AG10803 (cell line): ENCODE results near the gene CILP.

Source experiments
- DNase-seq: peaks from one replicate; pipeline ENCODE4 v3.0.0; 2010; ENCODE audit warnings: low read depth
- H3K4me3 ChIP-seq: 2 replicates; pipeline ENCODE4 v1.5.1; 2011; ENCODE audit warnings: mild to moderate bottlenecking, low read length, control low read depth
- TF ChIP-seq, protein P1 (sequence below): conservative IDR thresholded peaks from 2 replicates; pipeline ENCODE4 v1.5.1; 2011; ENCODE audit warnings: mild to moderate bottlenecking, low read length, control low read depth, inconsistent platforms

The CILP gene

GRCh38 chr15:65212097-65212496, 824 bp upstream of the CILP start:
- DNase-seq = no peak
- TF ChIP-seq, protein P1, sequence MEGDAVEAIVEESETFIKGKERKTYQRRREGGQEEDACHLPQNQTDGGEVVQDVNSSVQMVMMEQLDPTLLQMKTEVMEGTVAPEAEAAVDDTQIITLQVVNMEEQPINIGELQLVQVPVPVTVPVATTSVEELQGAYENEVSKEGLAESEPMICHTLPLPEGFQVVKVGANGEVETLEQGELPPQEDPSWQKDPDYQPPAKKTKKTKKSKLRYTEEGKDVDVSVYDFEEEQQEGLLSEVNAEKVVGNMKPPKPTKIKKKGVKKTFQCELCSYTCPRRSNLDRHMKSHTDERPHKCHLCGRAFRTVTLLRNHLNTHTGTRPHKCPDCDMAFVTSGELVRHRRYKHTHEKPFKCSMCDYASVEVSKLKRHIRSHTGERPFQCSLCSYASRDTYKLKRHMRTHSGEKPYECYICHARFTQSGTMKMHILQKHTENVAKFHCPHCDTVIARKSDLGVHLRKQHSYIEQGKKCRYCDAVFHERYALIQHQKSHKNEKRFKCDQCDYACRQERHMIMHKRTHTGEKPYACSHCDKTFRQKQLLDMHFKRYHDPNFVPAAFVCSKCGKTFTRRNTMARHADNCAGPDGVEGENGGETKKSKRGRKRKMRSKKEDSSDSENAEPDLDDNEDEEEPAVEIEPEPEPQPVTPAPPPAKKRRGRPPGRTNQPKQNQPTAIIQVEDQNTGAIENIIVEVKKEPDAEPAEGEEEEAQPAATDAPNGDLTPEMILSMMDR = peak; percentile 22; the same call in 1 of the 2 replicates

DNA sequence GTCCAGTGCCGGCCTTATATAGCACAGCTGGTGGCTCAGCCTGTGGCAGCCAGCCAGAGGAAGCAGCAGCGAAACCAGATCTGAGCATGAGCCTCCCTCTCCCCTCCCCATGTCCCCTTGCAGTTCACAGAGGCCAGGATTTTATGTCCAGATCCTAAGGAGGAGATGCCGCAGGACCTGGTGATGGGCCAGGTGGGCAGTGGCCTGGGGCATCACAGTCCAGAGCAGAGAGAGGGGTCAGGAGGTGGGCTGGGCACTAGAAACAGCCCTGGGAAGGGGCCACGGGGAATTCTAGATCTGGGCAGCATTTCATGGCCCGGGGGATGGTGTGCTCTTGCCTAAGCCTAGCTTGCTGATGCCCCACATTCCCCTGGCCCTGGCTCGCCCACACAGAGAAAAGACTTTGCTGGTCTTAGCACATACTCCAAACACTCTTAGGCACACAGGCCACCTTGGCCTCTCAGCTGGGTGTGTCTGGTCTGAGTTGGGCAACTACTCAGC, 259 bp upstream of the CILP start:
- TF ChIP-seq, protein P1 = no peak
- peak; percentile 22 for DNase-seq
- no peak overlapping the region for H3K4me3 ChIP-seq

More at GRCh38 chr15:65212097-65212496, 824 bp upstream of the CILP start:
- no peak overlapping the region for H3K4me3 ChIP-seq

DNA sequence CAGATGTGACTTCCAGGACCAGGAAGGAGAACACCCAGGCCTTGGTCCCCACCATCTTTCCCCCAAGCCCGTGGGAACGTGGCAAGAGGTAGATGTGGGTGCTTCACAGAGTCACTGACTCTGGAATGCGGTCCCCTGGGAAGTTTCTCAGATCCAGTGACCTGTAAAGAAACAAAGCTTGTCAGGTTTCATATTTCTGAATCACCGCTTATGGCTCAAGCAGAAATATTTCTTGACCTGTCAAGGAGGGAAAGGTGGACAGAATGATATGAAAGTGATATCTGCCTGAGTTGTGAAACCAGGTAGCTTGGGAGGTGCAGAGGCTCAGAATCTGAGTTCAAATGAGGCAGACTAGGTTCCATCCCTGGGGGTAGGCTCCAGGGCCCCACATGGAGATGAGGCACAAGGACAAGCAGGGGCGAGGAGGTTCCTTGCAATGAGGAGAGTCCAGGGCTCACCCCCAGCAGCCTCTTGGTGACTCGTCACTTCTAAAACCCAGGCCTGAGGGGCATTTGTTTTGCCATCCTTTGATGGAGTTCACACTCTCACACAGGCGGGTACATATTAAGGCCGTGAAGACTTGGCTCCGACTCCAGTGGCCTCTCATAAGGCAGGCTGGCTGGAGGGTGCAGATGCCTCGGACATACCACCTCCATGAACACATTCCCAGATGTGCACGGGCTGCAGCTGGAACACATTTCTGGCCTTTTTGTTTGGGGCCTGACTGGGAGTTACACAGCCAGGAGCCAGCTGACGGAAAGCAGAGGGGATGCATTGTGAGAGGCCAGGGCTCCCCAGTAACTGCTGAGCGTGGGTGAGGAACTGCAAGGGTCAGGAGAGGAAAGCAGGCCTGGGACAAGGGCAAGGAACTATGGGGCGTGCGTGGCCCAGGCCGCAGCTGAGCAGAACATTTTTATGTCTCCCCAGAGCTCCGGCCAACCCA, 1.3 kb downstream of the CILP start:
- no peak overlapping the region for H3K4me3 ChIP-seq
- TF ChIP-seq, protein P1 = no peak
- DNase-seq = peak; percentile 45

GRCh38 chr15:65208647-65209046, 2.6 kb downstream of the CILP start:
- TF ChIP-seq, protein P1 = no peak
- no peak for DNase-seq
- no peak overlapping the region for H3K4me3 ChIP-seq

DNA sequence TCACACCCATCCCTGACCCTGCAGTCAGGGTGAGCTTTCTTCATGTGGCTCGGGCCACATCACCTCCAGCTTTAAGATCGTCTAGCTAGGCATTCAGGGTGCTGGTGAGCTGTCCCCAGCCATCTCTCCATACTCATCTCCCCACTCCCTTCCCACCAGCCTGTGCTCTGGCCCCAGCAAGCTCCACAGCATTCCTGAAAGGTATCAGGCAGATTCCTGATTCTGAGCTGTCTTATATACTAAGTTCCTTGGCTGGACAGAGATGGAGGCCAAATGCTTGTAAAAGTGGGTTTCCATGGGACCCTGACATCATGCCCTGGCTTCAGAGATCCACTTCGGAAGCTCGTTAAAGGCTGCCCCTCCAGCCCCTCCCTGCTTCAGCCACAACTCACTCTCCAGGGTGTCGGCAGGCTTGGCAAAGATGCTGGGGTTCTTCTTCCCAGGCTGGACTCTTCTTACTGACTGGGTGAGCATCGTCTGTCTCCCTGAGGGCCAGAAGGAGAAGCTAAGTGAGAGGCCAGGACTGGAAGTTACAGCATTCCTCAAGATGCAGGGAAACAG, 3.9 kb downstream of the CILP start:
- no peak for DNase-seq
- TF ChIP-seq, protein P1 = no peak
- no peak overlapping the region for H3K4me3 ChIP-seq

DNA sequence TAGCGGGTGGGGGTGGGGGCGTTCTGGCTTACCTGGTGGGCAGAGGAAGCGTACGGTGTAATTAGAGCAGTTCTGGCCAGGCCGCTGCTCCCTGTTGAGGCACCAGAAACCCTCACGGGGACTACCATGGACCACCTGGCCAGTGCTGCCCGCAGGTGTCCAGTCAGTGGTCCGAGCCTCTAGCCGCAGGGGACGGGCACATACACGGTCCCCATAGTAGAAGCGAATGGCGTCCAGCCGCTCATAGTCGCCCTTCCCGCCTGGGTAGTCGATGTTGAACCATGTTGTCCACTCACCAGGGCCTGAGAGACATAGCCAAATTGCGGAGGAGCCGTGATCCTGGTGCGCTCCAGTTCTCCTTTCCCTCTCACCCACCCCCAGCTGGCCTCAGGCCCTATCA, 4.5 kb downstream of the CILP start:
- TF ChIP-seq, protein P1 = no peak
- H3K4me3 ChIP-seq = no peak overlapping the region
- no peak for DNase-seq
